Lower leg skin (tissue), 4 donors: ENCODE measurements around the gene KIF1A. TPM values are rescaled to one million over a fixed set of nuclear protein-coding genes. Genes with fewer than 3 reads are reported as not detected.
"Not testable (repeated sequence)": the region's sequence is repeated elsewhere in the genome, so short reads cannot be mapped to it uniquely, and the experiment has no call there.

ENCODE experiments used
- DNase-seq, 2 donors: peaks; one replicate each; pipeline ENCODE4 v3.0.0-alpha.2; 2019; ENCODE audit warnings: low spot score in 2 of 2
- H3K4me3 ChIP-seq: fragments of 200-600 bp; sonication (generic); 2 replicates; pipeline ENCODE4 v1.5.1; 2017; ENCODE audit warnings: mild to moderate bottlenecking, low read depth; ENCODE audit not compliant: poor library complexity, severe bottlenecking
- POLR2A ChIP-seq, 2 donors: fragments of 450-650 bp; IDR thresholded peaks; one replicate each; pipeline ENCODE4 v1.6.1; 2016 to 2017; ENCODE audit warnings: antibody characterized with exemption in 2 of 2, mild to moderate bottlenecking in 1 of 2, moderate library complexity in 1 of 2
- WGBS, 2 donors: methylation state at CpG; one replicate each; pipeline ENCODE4 v1.1.5; 2018; 5-methylcytosine and 5-hydroxymethylcytosine counted together
- intact Hi-C: fragments of 100-400 bp; cut with DNase I; formaldehyde crosslinking; loops from one replicate; pipeline ENCODE4 v1.15.0; 2023; ENCODE audit warnings: low total_unique reads
- total RNA-seq, 4 donors: library from RNA; depleted of rRNA; stranded (reverse); fragments of >200 nt; gene quantifications; one replicate each; pipeline ENCODE4 v1.1.0, GENCODE V29; 2016
- TF ChIP-seq, protein P1 (sequence below), 3 donors: fragments of 450-650 bp; IDR thresholded peaks; one replicate each; pipeline ENCODE4 v1.5.1; 2016; ENCODE audit warnings: antibody characterized with exemption in 3 of 3, mild to moderate bottlenecking in 3 of 3, moderate library complexity in 2 of 3

KIF1A gene
- total RNA-seq, 4 donors from 2014 or later, result 0.76 to 4.3 (median 3.0) TPM

DNA sequence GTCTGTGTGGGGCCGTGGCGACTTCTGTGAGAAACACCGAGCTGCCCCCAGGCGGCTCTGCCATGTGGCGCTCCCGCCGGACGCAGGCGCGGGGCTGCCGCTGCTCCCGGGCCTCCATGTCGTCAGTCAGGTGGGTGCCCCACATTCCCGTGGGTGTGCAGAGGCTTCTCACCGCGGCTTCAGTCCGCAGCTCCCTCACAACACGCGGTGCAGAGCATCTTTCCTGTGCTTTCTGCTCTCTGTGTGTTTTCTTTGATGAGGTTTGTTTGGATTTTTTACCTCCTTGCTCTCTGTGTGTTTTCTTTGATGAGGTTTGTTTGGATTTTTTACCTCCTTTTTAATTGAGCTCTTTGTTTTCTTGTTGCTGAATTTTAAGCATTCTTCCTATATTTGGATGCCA, 115.4 kb downstream of the KIF1A start:
- DNase-seq, result no peak
- 58 to 70% methylated on average over 19 of the region's 19 CpGs for WGBS, 2 donors
- intact Hi-C loops, result no loop called here
- no peak overlapping the region for H3K4me3 ChIP-seq
- TF ChIP-seq, protein P1, sequence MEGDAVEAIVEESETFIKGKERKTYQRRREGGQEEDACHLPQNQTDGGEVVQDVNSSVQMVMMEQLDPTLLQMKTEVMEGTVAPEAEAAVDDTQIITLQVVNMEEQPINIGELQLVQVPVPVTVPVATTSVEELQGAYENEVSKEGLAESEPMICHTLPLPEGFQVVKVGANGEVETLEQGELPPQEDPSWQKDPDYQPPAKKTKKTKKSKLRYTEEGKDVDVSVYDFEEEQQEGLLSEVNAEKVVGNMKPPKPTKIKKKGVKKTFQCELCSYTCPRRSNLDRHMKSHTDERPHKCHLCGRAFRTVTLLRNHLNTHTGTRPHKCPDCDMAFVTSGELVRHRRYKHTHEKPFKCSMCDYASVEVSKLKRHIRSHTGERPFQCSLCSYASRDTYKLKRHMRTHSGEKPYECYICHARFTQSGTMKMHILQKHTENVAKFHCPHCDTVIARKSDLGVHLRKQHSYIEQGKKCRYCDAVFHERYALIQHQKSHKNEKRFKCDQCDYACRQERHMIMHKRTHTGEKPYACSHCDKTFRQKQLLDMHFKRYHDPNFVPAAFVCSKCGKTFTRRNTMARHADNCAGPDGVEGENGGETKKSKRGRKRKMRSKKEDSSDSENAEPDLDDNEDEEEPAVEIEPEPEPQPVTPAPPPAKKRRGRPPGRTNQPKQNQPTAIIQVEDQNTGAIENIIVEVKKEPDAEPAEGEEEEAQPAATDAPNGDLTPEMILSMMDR (IDR thresholded peaks at IDR 0.05), result no peak
- no peak for TF ChIP-seq POLR2A (IDR thresholded peaks at IDR 0.05)

DNA sequence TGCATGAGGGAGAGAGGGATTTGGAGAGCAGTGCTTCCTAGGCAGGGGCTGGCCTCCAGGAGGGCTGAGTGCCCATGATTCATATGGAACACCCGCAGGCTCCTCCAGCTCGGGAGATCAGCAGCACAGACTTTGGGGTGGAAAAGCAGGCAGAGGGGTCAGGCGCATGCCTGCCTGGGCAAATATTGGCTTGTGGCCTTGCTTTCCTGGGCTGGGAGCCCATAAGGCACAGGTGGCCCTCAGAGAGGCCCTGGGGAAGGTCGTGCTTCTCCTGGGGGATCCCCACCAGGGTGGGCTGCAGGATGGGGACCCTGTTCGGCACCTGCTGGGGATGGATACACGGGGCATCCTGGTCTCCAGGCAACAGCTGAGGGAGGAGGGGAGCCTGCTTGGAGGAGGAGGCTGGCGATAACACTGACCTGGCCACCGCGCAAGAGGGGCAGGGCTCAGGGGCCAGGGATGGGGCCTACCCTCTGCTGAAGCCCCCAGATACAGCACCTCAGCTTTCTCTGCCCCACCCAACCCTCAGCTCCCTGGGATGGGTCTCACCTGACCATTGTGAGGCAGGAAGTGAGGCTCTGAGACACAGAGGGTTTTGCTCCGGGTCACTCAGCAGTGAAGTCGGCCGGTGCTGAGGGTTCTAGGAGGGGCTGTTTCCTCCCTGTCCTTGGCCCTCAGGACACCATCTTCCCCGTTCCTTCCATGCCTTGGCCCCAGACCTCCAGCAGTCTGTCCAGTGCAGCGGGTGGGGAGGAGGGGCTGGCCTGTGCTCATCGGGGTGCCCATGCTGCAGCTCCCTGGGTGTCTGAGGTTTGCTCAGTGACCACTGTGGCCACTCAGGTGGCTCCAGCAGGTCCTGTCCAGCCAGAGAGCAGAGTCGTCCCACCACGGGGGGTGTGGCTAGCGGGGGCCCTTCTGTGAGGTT, 116.3 kb downstream of the KIF1A start:
- WGBS, 2 donors, result 71 to 78% methylated on average over 18 of the region's 18 CpGs
- intact Hi-C loops, result no loop called here
- TF ChIP-seq POLR2A (IDR thresholded peaks at IDR 0.05), result no peak
- DNase-seq, result no peak
- H3K4me3 ChIP-seq, result no peak overlapping the region

DNA sequence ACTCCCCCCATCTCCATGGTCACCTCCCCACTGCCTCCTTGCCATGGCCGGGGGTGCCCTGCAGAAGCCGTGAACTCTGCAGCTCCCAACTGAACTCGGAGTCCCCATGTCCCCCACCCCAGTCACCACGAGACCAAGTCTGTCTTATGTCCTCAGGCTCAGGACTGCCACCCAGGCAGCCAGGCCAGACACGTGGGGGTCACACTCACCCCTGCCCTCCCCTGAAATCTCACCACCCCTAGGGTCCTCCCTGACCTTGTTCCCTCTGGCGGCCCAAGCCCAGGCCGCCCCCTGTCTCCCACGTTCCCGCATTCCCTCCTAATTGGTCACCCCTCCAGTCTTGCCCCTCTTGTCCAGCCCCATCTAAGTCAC, 117.4 kb downstream of the KIF1A start:
- TF ChIP-seq, protein P1 (IDR thresholded peaks at IDR 0.05), result no peak
- no peak for TF ChIP-seq POLR2A (IDR thresholded peaks at IDR 0.05)
- 80 to 85% methylated on average over 9 of the region's 9 CpGs for WGBS, 2 donors
- no peak for DNase-seq
- intact Hi-C loops, result no loop called here
- H3K4me3 ChIP-seq, result no peak overlapping the region

DNA sequence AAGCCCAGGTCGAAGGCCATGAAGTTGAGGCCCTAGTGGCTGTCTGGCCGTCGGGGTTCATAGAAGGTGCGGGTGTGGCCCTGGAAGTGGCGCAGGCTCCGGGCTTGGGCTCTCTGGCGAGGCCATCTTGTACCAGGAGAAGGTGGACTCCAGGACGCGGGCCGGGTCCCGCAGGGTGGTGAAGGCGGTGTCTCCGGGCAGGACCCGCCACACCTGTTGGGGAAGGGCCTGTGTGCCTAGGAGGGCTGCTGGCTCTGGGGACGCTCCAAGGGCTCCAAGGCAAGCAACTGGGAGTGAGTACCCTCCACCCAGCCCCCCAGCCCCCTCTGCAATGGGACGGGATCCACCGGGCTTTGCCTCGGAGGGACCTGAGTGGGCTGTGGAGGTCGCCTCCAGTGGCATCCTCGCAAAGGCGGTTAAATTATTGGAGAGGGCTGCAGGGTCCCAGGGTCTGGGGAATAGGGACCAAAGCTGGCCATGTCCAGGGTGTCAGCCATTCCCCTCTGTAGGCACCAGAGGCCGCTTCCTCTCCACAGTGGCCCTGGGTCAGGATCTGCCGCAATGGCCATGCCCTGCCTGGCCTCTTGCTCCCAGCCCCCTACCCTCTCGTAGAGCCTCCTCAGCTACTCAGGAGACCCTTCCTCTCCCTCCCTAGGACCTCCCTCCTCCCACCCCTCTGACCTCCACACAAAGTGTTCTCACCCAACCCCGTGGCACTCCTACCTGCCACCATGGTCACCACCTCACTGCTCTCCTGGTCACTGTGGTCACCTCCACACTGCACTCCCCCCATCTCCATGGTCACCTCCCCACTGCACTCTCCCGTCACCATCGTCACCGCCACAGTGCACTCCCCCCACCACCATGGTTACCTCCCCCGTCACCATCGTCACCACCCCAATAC, 118.0 kb downstream of the KIF1A start:
- no peak overlapping the region for H3K4me3 ChIP-seq
- intact Hi-C loops, result no loop called here
- WGBS, 2 donors, result 88 to 89% methylated on average over 21 to 29 of the region's 30 CpGs
- DNase-seq, result no peak
- TF ChIP-seq, protein P1 (IDR thresholded peaks at IDR 0.05), result no peak

DNA sequence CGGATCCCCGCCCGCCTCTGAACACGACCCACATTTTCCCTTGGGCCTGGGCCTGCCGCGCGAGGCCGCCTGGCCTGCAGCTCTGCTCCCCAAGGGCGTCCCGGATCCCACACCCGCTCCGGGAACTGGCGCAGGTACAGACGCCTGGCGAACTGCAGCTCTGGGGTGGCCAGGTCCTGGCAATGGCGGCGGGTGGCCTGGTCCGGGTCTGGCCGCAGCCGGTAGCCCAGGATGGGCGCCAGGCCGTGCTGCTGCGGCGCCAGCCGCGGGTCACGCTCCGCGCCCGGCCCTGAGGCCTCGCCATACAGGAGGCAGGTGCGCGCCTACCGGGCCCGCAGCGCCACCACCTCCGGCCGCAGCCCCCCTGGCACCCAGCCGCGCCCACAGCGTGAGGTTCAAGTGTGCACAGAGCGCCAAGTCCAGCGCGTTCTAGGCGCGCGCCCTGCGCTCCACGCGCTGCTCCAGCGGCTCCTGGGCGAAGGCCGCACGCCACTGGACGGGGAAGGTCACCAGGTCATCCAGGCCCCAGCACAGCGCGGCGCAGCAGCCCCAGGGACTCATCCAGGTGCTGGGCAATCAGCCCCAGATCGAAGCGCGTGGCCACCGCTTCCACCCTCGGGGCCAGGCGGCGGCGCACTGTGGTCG, 118.8 kb downstream of the KIF1A start:
- no peak overlapping the region for H3K4me3 ChIP-seq
- TF ChIP-seq POLR2A (IDR thresholded peaks at IDR 0.05), result no peak
- TF ChIP-seq, protein P1 (IDR thresholded peaks at IDR 0.05), result no peak
- WGBS, 2 donors, result 60 to 71% methylated on average over 60 to 61 of the region's 67 CpGs
- DNase-seq, result no peak
- intact Hi-C loops, result no loop called here

DNA sequence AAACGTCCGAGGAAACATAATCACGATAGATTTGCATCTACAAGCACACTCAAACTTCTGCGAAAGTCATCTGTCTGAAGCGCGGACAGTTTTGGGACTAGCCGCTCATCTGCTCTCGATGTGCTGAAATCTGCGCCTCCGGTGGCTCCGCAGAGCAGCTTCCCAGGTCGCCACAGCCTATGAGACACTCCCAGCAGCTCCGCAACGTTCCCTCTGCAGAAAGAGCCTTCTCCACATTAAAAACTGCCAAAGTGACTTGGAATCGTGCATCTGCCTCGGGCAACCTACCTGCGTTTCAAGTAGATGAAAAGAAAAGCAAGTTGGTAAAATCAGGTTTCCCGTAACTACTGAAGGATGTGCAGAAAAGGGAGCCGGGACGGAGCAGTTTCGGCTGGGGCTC, 119.4 kb downstream of the KIF1A start:
- WGBS, 2 donors, result 50 to 51% methylated on average over 13 to 18 of the region's 21 CpGs
- intact Hi-C loops, H3K4me3 ChIP-seq, DNase-seq: not testable (repeated sequence)

DNA sequence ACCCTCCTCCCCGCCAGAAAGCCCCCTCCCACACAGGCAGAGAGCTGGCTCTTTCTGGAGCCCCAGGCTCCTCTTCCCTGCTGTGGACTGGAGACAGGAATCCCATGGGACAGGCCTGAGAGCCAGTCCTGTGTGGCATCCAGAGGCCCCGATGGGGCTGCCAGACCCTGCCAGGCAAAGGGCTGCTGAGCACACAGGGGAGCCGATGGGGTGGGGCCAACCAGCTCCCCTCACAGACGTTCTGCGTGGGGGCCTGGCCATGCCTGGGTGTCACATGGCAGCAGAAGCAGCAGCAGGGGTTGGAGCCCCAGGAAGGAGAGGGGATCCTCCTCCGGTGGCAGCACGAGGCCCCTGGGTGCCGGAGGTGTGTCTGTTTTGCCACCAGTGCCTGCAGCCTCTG, 120.2 kb downstream of the KIF1A start:
- H3K4me3 ChIP-seq, DNase-seq, intact Hi-C loops: not testable (repeated sequence)
- 7 to 20% methylated on average over 3 to 5 of the region's 8 CpGs for WGBS, 2 donors

DNA sequence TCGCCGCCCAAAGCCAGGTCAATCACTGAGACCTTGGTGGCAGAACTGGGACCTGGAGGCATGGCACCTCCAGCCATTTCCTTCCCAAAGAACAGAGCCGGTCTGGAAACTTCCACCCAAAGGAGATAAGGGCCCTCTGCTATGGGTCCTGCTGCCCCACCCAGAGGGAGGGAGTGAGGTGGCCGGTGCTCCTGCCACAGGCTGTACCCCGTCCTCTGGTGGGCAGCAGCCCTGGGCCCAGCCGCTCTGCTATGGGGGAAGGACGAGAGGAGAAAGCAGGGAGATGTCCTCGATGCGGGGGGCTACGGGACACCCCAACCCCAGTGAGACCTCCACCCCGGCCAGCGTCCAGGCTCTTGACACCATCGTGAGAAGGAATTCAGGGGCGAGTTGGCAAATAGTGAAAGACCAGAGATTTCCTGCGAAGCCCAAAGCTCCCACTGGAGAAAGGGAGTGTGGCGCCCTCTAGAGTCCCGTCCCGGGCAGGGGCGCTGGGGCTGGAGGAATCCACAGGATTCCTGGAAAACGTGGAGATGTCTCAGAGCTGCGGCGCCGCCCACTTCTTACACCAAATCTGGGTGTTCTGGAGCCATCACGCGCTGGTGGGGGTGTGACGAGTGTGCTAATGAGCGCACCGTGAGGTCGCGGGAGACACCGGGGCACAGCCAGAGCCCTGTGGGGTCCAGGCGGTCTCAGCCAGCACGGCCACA, 121.0 kb downstream of the KIF1A start:
- intact Hi-C loops, H3K4me3 ChIP-seq, DNase-seq: not testable (repeated sequence)
- 33 to 100% methylated on average over 1 of the region's 33 CpGs for WGBS, 2 donors

DNA sequence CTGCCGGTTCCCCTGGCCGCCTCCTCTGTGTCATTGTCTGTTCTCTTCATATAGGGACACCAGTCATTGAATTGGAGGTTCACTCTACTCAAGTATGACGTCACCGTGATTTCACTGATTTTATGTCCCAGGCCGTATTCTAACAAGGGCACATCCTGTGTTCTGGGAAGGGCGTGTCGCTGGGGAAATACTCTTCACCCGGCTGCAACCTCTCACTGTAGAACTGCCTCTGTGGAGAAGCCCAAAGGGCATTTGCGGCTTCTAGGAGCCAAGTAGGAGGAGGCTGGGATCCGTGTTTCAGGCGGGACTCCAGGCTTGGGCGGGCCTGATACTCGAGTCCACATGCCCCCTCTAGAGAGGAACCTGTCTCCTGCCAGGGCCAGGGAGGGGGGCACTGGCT, 123.5 kb downstream of the KIF1A start:
- DNase-seq, intact Hi-C loops, H3K4me3 ChIP-seq: not testable (repeated sequence)
- WGBS, 2 donors, result 49% methylated on average over 7 of the region's 13 CpGs; no CpG with 5 or more reads in 1 of the 2 donors
